ENCODE measurements around the gene ACVR2B.

Gene ACVR2B

GRCh38 chr3:38476157-38476756 lies 22.6 kb downstream of the ACVR2B start:
- no peak for TF ChIP-seq ZFX (IDR thresholded peaks at IDR 0.05; ENCODE audit: borderline replicate concordance)
- TF ChIP-seq CTCF (IDR thresholded peaks at IDR 0.05) = no peak
- H3K27ac ChIP-seq = no peak overlapping the region

GRCh38 chr3:38477057-38477820 lies 23.5 kb downstream of the ACVR2B start:
- TF ChIP-seq CTCF (IDR thresholded peaks at IDR 0.05) (no peak), ZFX (IDR thresholded peaks at IDR 0.05; ENCODE audit: borderline replicate concordance) (no peak)
- H3K27ac ChIP-seq = no peak overlapping the region

GRCh38 chr3:38477839-38478450 lies 24.3 kb downstream of the ACVR2B start:
- no peak for TF ChIP-seq ZFX (IDR thresholded peaks at IDR 0.05; ENCODE audit: borderline replicate concordance)
- TF ChIP-seq CTCF (IDR thresholded peaks at IDR 0.05) = no peak

GRCh38 chr3:38478901-38479300 lies 25.2 kb downstream of the ACVR2B start:
- no peak overlapping the region for H3K27ac ChIP-seq
- TF ChIP-seq ZFX (IDR thresholded peaks at IDR 0.05; ENCODE audit: borderline replicate concordance) (no peak), CTCF (IDR thresholded peaks at IDR 0.05) (no peak)

More at GRCh38 chr3:38477839-38478450, 24.3 kb downstream of the ACVR2B start:
- H3K27ac ChIP-seq = no peak overlapping the region

GRCh38 chr3:38479431-38480092 lies 25.9 kb downstream of the ACVR2B start:
- TF ChIP-seq CTCF (IDR thresholded peaks at IDR 0.05) (peak; percentile 94), ZFX (IDR thresholded peaks at IDR 0.05; ENCODE audit: borderline replicate concordance) (no peak)
- H3K27ac ChIP-seq = no peak overlapping the region

- H3K27ac ChIP-seq = no peak overlapping the region
- TF ChIP-seq ZFX (IDR thresholded peaks at IDR 0.05; ENCODE audit: borderline replicate concordance) = no peak
- TF ChIP-seq CTCF (IDR thresholded peaks at IDR 0.05) = peak; percentile 70
Observed at GRCh38 chr3:38480093-38480445, 26.4 kb downstream of the ACVR2B start.

Data from 22Rv1 (cell line).